GM20431 (cell line): ENCODE results near the gene RBM43.

Source experiments
- in situ Hi-C: fragments of 300-500 bp; cut with MseI, MboI; formaldehyde crosslinking; loops from one replicate; pipeline ENCODE4 v1.15.0; 2020; ENCODE audit warnings: low sequenced_read_pairs; ENCODE audit not compliant: unreplicated experiment

RBM43 gene

DNA sequence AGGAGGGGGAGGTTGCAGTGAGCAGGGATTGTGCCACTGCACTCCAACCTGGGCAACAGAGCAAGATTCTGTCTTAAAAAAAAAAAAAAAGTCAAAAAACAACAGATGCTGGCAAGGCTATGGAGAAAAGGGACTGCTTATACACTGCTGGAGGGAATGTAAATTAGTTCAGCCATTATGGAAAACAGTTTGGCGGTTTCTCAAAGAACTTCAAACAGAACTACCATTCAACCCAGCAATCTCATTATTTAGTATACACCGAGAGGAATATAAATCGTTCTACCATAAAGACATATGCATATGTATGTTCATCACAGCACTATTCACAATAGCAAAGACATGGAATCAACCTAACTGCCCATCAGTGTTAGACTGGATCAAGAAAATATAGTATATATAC is 27.9 kb downstream of the RBM43 start:
- in situ Hi-C loops = loop anchor here (25.0 kb wide), 1 partner anchor 1646 kb away; the partner anchor contains the start of gene MMADHC

DNA sequence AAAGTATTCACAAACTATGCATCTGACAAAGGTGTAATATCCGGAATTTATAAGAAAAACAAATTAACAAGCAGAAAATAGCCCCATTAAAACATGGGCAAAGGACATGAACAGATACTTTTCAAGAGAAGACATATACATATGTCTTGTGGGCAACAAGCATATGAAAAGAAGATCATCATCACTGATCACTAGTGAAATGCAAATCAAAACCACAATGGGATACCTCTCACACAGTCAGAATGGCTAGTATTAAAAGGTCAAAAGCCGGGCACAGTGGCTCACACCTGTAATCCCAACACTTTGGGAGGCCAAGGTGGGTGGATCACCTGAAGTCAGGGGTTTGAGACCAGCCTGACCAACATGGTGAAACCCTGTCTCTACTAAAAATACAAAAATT is 28.4 kb downstream of the RBM43 start:
- in situ Hi-C loops = loop anchor here (25.0 kb wide), 1 partner anchor 1646 kb away; the partner anchor contains the start of gene MMADHC

DNA sequence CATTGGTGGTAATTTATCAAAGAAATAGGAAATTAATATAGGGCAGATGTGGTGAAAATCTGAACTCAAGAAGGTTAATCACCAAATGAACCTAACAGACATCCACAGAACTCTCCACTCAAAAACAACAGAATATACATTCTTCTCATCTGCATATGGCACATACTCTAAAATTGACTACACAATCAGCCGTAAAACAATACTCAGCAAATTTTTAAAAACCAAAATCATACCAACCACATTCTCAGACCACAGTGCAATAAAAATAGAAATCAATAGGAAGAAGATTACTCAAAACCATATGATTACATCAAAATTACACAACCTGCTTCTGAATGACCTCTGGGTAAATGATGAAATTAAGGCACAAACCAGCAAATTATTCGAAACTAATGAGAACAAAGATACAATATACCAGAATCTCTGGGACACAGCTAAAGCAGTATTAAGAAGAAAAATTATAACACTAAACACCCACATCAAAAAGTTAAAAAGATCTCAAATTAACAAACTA is 31.0 kb downstream of the RBM43 start:
- in situ Hi-C loops = loop anchor here (25.0 kb wide), 1 partner anchor 1643 kb away; the partner anchor contains the start of gene MMADHC

DNA sequence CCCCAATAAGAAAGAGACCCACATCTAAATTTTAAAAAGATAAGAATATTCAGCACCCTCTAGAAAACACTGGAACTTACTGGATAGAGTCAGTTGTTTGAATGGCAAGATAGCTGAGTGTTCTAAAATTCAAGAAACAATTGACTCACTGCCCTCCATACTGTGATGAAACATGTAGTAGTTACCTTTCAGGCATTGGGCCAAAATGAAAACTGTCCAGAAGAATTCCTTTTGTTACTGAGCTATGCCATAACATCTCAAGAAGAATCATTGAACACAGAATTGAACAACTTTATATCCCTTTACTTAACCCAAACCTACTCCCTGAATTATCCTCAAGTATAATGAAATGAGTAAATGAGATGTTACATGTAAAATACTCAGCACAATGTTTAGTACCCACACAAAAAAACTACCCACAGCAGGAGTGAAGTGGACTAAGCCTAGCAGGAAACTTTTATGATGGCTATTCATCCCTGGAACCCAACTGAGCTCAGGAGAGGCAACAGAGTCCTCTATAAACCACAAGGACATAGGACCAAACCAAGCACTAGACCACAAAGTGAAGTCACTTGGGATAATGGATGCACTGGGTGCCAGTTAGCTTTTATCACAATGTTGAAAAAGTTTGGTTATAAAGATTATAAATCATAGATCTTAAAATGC is 32.7 kb downstream of the RBM43 start:
- in situ Hi-C loops = loop anchor here (25.0 kb wide), 1 partner anchor 1642 kb away; the partner anchor contains the start of gene MMADHC

DNA sequence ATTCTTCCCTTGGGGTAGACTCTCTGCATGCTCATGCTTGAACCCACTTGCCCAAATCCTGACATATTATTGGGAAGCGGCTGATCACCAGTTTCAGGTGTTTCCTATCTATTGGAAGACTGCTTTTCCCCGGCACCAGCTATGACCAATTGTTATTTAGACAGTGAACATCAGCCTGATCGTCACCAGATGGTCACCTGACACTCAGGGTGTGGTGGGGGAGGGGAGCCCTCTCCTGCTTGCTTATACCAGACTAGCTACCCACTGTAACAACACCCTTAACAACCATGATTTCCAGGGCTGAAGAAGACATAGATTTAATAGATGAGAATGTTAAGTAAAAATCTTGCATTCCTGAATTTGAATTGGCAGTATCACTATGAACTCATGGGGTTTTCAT is 44.3 kb downstream of the RBM43 start:
- in situ Hi-C loops = no loop called here

DNA sequence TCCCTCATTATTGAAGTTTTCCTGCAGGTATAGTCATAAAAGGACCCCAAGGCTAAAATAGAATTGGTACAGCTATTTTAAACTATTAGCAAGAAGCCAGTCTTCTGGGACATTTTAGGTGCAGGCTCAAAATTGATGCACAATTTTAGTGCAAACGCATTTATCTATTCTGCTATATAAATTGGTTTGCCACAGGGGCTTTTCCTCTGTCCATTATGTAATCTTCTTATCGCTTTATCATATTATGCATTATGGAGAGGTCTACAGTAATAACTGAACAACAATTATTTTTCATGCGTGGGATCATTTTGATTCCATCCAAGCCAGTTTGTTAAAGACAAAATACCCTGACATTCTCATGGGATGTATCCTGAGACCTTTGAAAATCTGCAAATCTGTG is 54.6 kb downstream of the RBM43 start:
- in situ Hi-C loops = no loop called here

DNA sequence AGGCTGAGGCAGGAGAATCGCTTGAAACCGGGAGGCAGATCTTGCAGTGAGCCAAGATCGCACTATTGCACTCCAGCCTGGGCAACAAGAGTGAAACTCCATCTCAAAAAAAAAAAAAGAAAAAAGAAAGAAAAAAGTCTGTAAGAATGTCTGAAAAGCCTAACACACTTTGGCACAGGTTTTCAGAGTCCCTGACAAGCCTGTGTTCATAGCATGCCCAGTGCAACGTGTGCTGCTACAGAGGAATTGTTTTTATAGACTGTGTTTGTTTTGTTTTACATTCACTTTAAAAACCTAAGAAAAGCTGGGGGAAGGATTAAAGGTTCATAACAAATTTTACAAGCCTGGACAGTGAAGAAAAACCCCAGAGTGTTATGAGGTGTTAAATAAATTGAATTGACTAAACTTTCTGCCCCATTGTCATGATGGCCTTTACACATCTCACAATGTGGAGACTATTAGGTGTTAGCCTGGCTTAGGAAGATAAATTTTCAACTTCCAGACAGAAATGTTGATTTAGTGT is 55.2 kb downstream of the RBM43 start:
- in situ Hi-C loops = no loop called here

DNA sequence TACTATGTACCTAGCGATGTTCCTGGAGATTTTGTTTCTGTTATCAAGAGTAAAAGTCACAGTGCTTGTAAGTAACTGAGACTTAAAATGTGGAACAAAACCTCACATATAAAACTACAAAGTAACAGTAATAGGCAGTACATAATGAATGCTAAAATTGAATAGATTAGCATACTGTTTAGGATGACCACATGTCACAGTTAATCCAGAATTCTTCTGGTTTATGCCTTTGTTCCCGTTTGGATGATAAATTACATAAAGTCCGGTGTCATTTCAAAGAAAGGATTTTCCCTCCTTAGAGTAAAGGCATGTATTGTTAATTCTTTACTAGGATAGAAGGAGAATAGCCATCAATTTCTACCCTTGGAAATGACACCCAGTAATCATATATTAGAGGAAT is 56.1 kb downstream of the RBM43 start:
- in situ Hi-C loops = no loop called here

DNA sequence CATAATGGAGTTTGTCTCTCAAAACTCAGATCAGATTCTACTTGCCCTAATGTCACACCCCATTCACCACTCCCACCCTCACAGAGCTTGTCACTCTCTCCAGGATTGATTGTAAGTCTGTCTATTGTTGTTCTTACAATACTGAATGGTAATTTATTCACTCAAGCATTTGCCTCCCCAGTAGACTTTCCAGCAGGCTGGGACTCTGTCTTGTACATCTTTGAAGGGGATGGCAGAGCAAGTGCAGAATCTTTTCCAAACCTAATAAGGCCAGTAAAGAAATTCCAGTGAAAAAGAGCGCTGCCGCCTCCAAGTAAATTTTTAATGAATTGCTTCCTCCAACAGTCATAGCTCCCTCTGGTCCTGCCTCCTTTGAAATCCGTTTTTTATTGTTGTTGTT is 56.9 kb downstream of the RBM43 start:
- in situ Hi-C loops = no loop called here

DNA sequence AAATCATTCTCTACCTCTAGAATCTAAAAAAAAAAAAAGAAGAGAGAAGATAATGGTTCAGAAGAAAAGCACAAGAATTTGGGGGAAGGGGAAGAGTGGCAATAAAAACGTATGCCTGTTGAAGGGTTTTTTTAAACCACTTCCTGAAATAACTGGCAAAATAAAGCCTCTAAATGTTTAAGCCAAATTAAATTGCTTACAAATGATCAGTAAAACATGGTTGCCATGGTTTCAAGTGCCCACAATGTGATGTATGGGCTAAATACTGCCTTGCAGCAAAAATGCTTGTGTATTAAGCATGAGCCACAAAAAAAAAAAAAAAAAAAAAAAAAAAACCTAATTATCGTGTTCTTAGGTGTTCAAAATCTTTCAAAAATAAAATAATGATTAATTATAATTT is 60.8 kb downstream of the RBM43 start:
- in situ Hi-C loops = no loop called here

DNA sequence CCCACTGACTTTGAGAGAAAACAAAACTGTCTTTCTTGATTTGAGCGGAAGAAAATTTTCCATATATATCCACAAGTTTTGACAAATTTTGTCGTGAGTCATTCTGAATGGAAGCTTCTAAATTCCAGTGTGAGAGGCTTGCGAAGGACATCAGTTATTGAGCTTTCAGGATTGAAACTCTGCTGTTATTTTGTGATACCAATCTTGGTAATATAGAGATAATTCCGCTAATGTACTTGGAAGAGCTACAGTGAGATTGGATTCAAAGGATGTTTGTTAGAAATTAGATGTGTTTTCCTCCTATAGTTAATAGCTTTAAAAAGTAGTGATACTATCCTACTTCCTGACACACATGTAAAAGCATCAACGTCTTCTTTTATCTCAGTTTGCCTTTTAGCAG is 61.4 kb downstream of the RBM43 start:
- in situ Hi-C loops = no loop called here

DNA sequence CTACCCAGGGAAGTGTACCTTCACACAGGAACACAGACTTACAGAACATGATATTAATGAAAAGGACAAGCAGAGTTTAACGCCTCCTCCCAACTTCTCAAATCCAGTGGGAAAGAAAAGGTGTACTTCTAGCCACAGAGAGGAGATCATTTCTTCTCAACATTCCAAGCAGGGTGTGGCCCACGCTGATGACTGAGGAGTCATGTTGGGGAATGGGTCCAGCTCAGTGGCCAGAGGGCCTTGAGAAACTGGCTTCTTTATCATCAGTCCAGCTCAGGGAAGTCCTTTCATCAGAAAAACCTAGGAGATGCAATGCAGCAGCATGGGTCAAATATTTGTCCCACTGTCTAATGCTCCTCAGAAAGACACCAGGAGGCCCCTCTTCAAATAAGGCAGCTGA is 63.0 kb downstream of the RBM43 start:
- in situ Hi-C loops = no loop called here
